Keratinocyte (primary cell): ENCODE results near the gene SMAD3. TPM values are rescaled to one million over a fixed set of nuclear protein-coding genes. Genes with fewer than 3 reads are reported as not detected.

Experiments used
- DNase-seq: peaks from one replicate; pipeline ENCODE4 v3.0.0-alpha.2; 2011; ENCODE audit warnings: low read depth, missing footprints, low spot score
- FAIRE-seq: peaks from 2 replicates; lab custom pipeline; 2011; peaks lifted over from hg19 to GRCh38; lab: Jason Lieb, UNC
- H2AFZ ChIP-seq: 2 replicates; pipeline ENCODE4 v1.6.0; 2012; ENCODE audit warnings: low read length, control low read depth, inconsistent platforms; ENCODE audit not compliant: control insufficient read depth
- H3K27ac ChIP-seq: 2 replicates; pipeline ENCODE4 v1.5.1; 2011; ENCODE audit warnings: low read length; ENCODE audit not compliant: control insufficient read depth, insufficient read depth
- H3K27me3 ChIP-seq: 3 replicates; pipeline ENCODE4 v1.6.0; 2011; ENCODE audit warnings: low read length; ENCODE audit not compliant: control insufficient read depth, insufficient read depth; ENCODE audit errors: extremely low read depth
- H3K36me3 ChIP-seq, 2 experiments: 2 replicates in 1 of 2; 3 replicates in 1 of 2; pipeline ENCODE4 v1.5.1; 2011; ENCODE audit warnings: low read length in 2 of 2, mild to moderate bottlenecking in 1 of 2; ENCODE audit not compliant: control insufficient read depth in 2 of 2, insufficient read depth in 2 of 2; ENCODE audit errors: extremely low read depth in 1 of 2
- H3K4me1 ChIP-seq: 3 replicates; pipeline ENCODE4 v1.5.1; 2011; ENCODE audit warnings: low read length; ENCODE audit not compliant: control insufficient read depth, insufficient read depth; ENCODE audit errors: extremely low read depth
- H3K4me2 ChIP-seq: 3 replicates; pipeline ENCODE4 v1.6.0; 2011; ENCODE audit warnings: low read depth, low read length; ENCODE audit not compliant: control insufficient read depth, insufficient read depth; ENCODE audit errors: extremely low read depth
- H3K4me3 ChIP-seq, 3 experiments: fragments of 200-600 bp in 1 of 3; sonication (generic) in 1 of 3; 2 replicates in 2 of 3; 3 replicates in 1 of 3; pipeline ENCODE4 v1.5.1; 2011 to 2016; ENCODE audit warnings: low read length in 3 of 3, mild to moderate bottlenecking in 3 of 3, control low read depth in 2 of 3, inconsistent platforms in 1 of 3, low read depth in 1 of 3, mixed read lengths in 1 of 3, mixed run types in 1 of 3, moderate library complexity in 1 of 3; ENCODE audit not compliant: control insufficient read depth in 2 of 3, insufficient read depth in 2 of 3; ENCODE audit errors: extremely low read depth in 1 of 3
- H3K79me2 ChIP-seq: 2 replicates; pipeline ENCODE4 v1.6.0; 2012; ENCODE audit warnings: low read length; ENCODE audit not compliant: control insufficient read depth, insufficient read depth
- H3K9ac ChIP-seq: 3 replicates; pipeline ENCODE4 v1.6.0; 2011; ENCODE audit warnings: low read length; ENCODE audit not compliant: control insufficient read depth, insufficient read depth; ENCODE audit errors: extremely low read depth
- H3K9me1 ChIP-seq: 3 replicates; pipeline ENCODE4 v1.6.0; 2011; ENCODE audit warnings: low read length; ENCODE audit not compliant: control insufficient read depth, insufficient read depth; ENCODE audit errors: extremely low read depth
- H3K9me3 ChIP-seq: 2 replicates; pipeline ENCODE4 v1.5.1; 2012; ENCODE audit warnings: low read depth, low read length; ENCODE audit not compliant: control insufficient read depth
- H4K20me1 ChIP-seq: 3 replicates; pipeline ENCODE4 v1.6.0; 2011; ENCODE audit warnings: low read length; ENCODE audit not compliant: control insufficient read depth, insufficient read depth; ENCODE audit errors: extremely low read depth
- CTCF ChIP-seq, 3 experiments: IDR thresholded peaks in 1 of 3; conservative IDR thresholded peaks in 1 of 3; optimal IDR thresholded peaks in 1 of 3; 2 replicates in 2 of 3; 3 replicates in 1 of 3; pipeline versions ENCODE3 to v1.5.1; 2011; ENCODE audit warnings: low read length in 3 of 3, mild to moderate bottlenecking in 3 of 3, moderate library complexity in 2 of 3, control low read depth in 1 of 3, inconsistent platforms in 1 of 3; ENCODE audit not compliant: insufficient read depth in 2 of 3; ENCODE audit errors: extremely low read depth in 1 of 3
- EZH2 ChIP-seq: IDR thresholded peaks from one replicate; pipeline ENCODE4 v1.6.1; 2012; ENCODE audit warnings: inconsistent platforms, mild to moderate bottlenecking, low read length, moderate library complexity
- dilution Hi-C: fragments of 300-500 bp; cut with MboI; formaldehyde crosslinking; loops from one replicate; pipeline ENCODE4 v1.7.0; 2020; ENCODE audit warnings: low sequenced_read_pairs; ENCODE audit not compliant: extremely low pct_ligation_motif_present
- polyA plus RNA-seq, 5 experiments: library from polyadenylated mRNA; depleted of rRNA in 3 of 5; stranded (reverse) in 3 of 5; stranded (forward) in 1 of 5; unstranded in 1 of 5; fragments of >200 nt; gene quantifications; 1 replicate in 1 of 5; 2 replicates in 3 of 5; 3 replicates in 1 of 5; pipeline versions ENCODE4 v1.2.1 to v1.2.3, GENCODE V29; 2011 to 2012; ENCODE audit warnings: missing spikeins in 2 of 5, low read depth in 1 of 5, low replicate concordance in 1 of 5

Gene SMAD3
- polyA plus RNA-seq, 1 donor (not counting 4 experiments of a cell fraction or from before 2014, with no cell fraction given) = 33.7 TPM

GRCh38 chr15:67157521-67158252 is 92.3 kb downstream of the SMAD3 start:
- Histone ChIP-seq H3K79me2 (peaks cover 87% of the 10 kb centered on the region), H3K36me3 (peaks cover 6 to 16% of the 10 kb centered on the region in 2 experiments), H3K9me3 (no peaks in the 10 kb centered on the region), H3K4me1 (peaks cover 4% of the 10 kb centered on the region), H3K4me2 (no peak overlapping the region), H4K20me1 (no peaks in the 10 kb centered on the region), H3K9ac (no peak overlapping the region), H2AFZ (no peak overlapping the region), H3K4me3 (no peak overlapping the region), H3K27me3 (no peaks in the 10 kb centered on the region), H3K27ac (no peak overlapping the region), H3K9me1 (no peaks in the 10 kb centered on the region)
- FAIRE-seq = no peak
- no peak for DNase-seq
- dilution Hi-C loops = no loop called here
- no peak for TF ChIP-seq CTCF (optimal IDR thresholded peaks at IDR 0.05 in 1 of 3, IDR thresholded peaks at IDR 0.05 in 1 of 3, conservative IDR thresholded peaks at IDR 0.05 in 1 of 3; ENCODE audit: extremely low read depth in 1 of 3, insufficient read depth in 2 of 3, low read length in 3 of 3)
- TF ChIP-seq EZH2 = no peak

- H3K27ac ChIP-seq = no peak overlapping the region
- no peak overlapping the region for H3K9ac ChIP-seq
- H3K9me1 ChIP-seq = no peaks in the 10 kb centered on the region
- no peak overlapping the region for H3K4me2 ChIP-seq
- H2AFZ ChIP-seq = no peak overlapping the region
- no peaks in the 10 kb centered on the region for H3K4me1 ChIP-seq
- H3K79me2 ChIP-seq = peaks cover 86% of the 10 kb centered on the region
- H3K36me3 ChIP-seq = peaks cover 6 to 14% of the 10 kb centered on the region in 2 experiments
- dilution Hi-C loops = no loop called here
- DNase-seq (no peak), FAIRE-seq (no peak)
- no peaks in the 10 kb centered on the region for H3K27me3 ChIP-seq
- H3K9me3 ChIP-seq = no peaks in the 10 kb centered on the region
- H3K4me3 ChIP-seq = no peak overlapping the region
- no peaks in the 10 kb centered on the region for H4K20me1 ChIP-seq
- no peak for TF ChIP-seq EZH2
- TF ChIP-seq CTCF (optimal IDR thresholded peaks at IDR 0.05 in 1 of 3, IDR thresholded peaks at IDR 0.05 in 1 of 3, conservative IDR thresholded peaks at IDR 0.05 in 1 of 3; ENCODE audit: extremely low read depth in 1 of 3, insufficient read depth in 2 of 3, low read length in 3 of 3) = no peak
These were observed 93.0 kb downstream of the SMAD3 start for GRCh38 chr15:67158367-67158766.
